GM12801 (cell line): ENCODE results near the gene EXOSC7.

ENCODE experiments used
- TF ChIP-seq, protein P1 (sequence below): IDR thresholded peaks from one replicate; pipeline ENCODE4 v1.5.1; 2011; ENCODE audit warnings: control low read depth; ENCODE audit not compliant: insufficient read length; ENCODE audit errors: extremely low read depth

The EXOSC7 gene

DNA sequence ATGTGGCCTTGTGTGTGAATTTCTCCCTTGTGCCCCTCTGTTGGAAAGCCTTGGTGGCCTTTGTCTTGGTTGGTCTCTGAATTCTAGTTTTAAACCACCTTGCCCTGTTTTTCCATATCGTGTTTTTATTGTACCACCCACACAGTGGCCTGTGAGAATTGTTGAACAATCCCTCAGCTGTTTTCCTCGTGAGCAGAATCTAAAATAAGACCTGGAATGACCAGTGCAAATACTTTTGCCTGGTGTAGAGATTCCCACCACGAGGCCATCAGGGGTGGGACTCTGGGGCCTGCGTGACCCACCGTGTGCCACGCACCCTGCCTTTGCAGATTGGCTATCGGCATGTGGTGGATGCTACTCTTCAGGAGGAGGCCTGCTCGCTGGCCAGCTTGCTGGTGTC lies 31.0 kb downstream of the EXOSC7 start:
- TF ChIP-seq, protein P1, sequence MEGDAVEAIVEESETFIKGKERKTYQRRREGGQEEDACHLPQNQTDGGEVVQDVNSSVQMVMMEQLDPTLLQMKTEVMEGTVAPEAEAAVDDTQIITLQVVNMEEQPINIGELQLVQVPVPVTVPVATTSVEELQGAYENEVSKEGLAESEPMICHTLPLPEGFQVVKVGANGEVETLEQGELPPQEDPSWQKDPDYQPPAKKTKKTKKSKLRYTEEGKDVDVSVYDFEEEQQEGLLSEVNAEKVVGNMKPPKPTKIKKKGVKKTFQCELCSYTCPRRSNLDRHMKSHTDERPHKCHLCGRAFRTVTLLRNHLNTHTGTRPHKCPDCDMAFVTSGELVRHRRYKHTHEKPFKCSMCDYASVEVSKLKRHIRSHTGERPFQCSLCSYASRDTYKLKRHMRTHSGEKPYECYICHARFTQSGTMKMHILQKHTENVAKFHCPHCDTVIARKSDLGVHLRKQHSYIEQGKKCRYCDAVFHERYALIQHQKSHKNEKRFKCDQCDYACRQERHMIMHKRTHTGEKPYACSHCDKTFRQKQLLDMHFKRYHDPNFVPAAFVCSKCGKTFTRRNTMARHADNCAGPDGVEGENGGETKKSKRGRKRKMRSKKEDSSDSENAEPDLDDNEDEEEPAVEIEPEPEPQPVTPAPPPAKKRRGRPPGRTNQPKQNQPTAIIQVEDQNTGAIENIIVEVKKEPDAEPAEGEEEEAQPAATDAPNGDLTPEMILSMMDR = no peak

DNA sequence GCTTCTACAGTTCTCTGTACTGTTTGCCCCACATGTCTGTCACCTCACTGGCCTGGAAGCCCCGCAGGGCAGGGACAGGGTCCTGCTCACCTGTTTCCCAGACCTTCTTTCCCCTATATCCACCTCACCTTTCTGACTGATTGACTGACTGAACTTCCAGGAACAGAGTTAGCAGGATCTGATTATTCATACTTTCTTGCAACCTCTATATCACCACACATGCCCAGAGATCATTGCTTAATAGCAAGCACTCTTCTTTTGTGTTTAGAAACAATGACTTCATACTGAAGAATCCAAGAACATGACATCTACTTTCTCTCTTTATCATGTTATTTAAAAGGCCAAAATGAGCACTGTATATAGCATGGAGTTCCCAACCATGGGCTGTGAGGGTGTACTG lies 32.1 kb downstream of the EXOSC7 start:
- TF ChIP-seq, protein P1 = no peak

DNA sequence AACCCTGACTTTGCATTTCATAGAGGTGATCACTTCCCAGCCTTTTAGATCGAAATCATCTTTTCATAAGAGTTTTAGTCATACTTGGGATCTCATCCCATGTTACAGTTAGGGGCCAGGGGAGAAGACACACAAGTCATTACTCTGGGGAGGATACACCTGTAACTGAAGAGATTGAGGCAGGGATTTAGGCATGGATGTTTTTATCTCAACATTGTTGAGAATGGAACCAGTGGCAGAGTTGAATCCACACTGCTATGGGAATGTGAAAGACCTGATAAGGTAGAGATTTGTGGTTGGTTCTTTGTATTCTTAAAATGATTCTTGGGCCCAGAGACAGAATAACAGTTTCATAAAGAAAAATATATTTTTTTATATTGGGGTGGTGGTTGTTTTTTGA lies 33.8 kb downstream of the EXOSC7 start:
- TF ChIP-seq, protein P1 = no peak

DNA sequence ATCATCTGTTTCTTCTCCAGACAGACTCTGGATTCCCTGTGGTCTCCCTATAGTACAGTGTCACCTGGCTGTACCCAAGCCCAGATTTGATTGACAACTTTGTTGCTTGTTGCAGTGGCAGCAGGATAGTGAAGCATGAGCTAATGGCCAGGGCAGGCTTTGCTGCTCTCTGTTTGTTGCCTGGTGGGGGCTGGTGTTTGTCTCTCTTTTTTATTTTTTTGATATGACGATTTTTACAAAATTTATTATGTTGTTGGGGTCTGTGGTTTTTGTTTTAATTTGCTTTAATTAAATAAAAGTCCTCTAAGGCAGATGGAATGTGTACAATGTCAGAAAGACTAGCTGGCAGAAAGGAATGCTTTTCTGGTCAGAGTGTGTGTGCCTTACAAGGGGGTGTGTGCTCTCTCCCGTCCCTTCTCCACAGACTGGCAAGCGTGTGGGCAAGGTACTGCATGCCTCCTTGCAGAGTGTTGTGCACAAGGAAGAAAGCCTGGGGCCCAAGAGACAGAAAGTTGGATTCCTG lies 34.8 kb downstream of the EXOSC7 start:
- TF ChIP-seq, protein P1 = no peak

DNA sequence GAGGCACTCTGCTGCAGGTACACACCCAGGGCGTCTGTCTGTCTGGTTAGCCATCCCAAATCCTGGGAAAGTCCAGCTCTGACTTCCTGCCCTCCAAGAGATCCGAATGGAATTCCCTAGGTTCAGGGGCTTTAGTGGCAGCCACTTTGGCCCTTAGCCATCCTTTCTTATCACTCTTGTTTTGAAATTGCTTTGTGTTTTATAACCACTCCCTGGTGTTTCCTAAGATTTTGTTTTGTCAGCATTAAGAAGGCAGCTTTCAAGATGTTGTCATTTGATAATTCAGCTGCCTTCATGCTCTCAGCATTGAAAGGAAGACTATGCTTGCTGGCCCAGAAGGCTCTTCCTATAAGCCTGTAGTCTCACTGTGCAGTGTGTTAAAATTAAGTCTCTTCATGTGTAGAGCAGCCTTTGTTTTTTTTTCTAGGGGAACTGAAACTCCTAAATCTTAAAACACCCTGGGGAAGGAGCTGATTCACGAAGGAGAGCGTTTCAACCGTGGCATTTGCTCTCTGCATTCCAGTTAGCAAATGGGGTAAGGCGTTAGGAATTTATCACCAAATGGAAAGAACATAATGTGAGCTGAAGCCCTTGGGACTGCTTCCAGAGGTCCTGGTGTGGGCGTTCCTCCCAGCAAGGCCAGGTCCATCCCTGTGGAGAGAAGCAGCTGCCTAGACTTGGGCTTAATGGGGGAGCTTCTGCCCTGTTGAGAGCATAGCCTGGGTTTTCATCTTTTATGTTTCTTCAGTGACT lies 35.9 kb downstream of the EXOSC7 start:
- TF ChIP-seq, protein P1 = no peak

DNA sequence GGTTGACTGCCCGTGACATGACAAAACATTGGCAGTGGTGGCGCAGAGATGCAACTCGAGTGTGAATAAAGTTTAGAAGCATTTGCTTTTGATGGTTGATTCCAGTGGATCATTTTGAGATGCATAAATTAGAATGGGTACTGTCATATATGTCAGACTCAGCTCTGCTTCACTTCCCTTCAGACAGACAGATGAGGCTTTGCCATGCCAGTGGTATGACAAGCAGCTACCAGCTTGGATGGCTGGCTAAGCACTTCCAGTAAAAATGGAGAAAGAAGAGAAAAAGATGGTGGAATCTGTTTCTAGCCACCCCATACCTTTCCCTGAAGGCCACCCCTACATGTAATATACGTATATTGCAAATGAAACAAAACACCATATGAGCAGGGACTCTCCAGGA lies 36.5 kb downstream of the EXOSC7 start:
- TF ChIP-seq, protein P1 = no peak

DNA sequence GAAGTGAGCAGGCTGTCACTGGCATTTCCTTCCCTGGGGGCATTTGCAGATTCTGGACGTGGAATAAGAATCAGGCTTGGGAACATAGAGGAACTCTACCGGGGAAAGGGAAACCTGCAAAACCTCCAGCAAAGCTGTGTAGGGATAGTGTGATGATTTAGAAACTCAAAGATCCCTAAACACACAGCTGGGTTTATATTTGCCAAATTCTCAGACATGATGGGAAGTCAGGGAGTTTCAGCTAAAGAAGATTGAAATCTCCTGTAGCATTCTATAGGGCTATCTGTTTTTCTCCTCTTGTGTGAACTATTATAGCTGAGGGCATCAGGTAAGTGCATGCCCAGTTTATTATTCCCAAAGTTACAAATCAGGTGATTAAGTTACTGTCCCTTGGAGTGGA lies 40.9 kb downstream of the EXOSC7 start:
- TF ChIP-seq, protein P1 = no peak
